ENCODE results near the gene UNC13C.
A peak's percentile ranks its signal among the peaks of the same experiment; 100 is the strongest.

Gene UNC13C

DNA sequence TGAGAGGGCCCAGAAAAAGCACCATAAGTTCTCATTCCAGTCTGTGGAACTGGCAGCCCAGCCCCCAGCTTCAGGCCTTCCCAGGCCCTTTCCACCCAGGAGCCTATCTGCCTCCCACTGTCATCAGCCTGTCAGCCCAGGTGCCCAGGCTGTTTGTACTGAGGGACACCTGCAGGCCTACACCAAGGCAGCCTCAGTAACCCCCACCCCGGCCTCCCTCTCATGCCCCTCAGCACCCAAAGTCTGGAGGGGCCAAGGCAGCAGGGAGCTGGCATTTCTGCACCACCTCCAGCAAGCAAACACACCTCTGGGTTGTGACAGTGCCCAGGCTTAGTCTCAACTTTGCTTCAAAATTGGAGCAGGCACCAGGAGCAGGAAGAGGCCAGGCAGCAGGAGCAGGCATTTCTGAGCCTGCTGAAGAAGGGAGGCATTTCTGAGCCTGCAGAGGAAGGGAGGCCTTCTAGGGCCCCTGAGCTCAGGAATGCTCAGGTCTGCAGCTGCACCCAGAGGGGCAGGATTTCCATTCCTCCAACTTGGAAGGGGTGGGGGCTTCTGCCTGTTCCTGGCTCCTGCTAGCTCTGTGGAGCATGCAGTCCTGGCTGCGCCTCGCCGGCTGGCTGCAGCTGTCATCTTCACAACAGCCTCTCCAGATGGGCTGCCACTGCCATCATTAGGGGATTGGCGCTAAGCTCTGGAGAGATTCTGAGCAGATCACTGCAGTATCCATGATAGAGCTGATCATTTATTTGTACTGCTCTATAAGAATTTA lies 396.1 kb downstream of the UNC13C start:
- Histone ChIP-seq H3K4me3 (ENCODE audit: low read length) (no peak overlapping the region), H3K27me3 (ENCODE audit: insufficient read depth, low read length, poor library complexity) (no peaks in the 10 kb centered on the region), H3K4me2 (ENCODE audit: low read length) (no peak overlapping the region), H3K27ac (ENCODE audit: low read depth, low read length) (no peak overlapping the region), H3K79me1 (ENCODE audit: low read length) (no peaks in the 10 kb centered on the region), H4K5ac (ENCODE audit: low read length) (no peak overlapping the region), H3K4ac (ENCODE audit: low read depth, low read length) (no peak overlapping the region), H4K8ac (ENCODE audit: low read depth, low read length) (no peak overlapping the region), H2BK120ac (ENCODE audit: low read depth, low read length) (no peak overlapping the region), H2AK5ac (ENCODE audit: low read length) (no peak overlapping the region), H3K56ac (ENCODE audit: low read length) (no peak overlapping the region), H2BK5ac (ENCODE audit: low read length) (no peak overlapping the region), H3K18ac (ENCODE audit: low read length) (no peak overlapping the region), H3K23ac (ENCODE audit: low read length) (no peak overlapping the region), H3K79me2 (ENCODE audit: control insufficient read depth, insufficient read depth, low read length) (no peaks in the 10 kb centered on the region), H2BK15ac (replicated peaks; ENCODE audit: low read depth) (no peak overlapping the region), H3K9ac (ENCODE audit: low read length) (no peak overlapping the region), H3K36me3 (ENCODE audit: control insufficient read depth, insufficient read depth, low read length) (no peaks in the 10 kb centered on the region), H3K4me1 (ENCODE audit: control insufficient read depth, low read depth, low read length) (no peaks in the 10 kb centered on the region)
- peak; percentile 1 for DNase-seq
- no CpG with 5 or more reads among the region's 5 CpGs for whole genome bisulfite sequencing (ENCODE audit: extremely low coverage, insufficient coverage, low lambda C conversion rate)

DNA sequence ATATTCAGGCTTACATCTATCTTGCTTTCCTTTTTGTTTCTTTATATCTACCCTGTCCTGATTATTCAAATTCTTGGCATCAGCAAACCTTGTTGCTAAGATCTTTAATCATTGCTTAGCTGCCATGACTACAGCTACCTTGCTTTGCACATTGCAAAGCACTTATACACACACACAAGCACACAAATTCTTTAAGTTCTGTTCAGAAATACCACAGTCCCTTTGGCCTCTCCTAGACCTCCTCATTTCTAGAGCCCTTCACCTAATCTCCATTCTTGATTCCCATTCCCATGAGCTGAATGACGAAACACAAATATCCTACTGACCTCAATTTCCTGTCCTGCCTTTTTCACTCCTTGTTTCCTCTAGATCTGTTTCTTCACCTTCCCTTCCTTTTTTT lies 409.6 kb downstream of the UNC13C start:
- H3K4me2 ChIP-seq (ENCODE audit: low read length): no peak overlapping the region
- no peak overlapping the region for H4K8ac ChIP-seq (ENCODE audit: low read depth, low read length)
- H3K27me3 ChIP-seq (ENCODE audit: insufficient read depth, low read length, poor library complexity): no peaks in the 10 kb centered on the region
- no peaks in the 10 kb centered on the region for H3K79me2 ChIP-seq (ENCODE audit: control insufficient read depth, insufficient read depth, low read length)
- no peak overlapping the region for H3K23ac ChIP-seq (ENCODE audit: low read length)
- H2BK5ac ChIP-seq (ENCODE audit: low read length): no peak overlapping the region
- no peak overlapping the region for H3K18ac ChIP-seq (ENCODE audit: low read length)
- no peak overlapping the region for H2AK5ac ChIP-seq (ENCODE audit: low read length)
- H3K4me1 ChIP-seq (ENCODE audit: control insufficient read depth, low read depth, low read length): no peaks in the 10 kb centered on the region
- H2BK15ac ChIP-seq (replicated peaks; ENCODE audit: low read depth): no peak overlapping the region
- H3K4ac ChIP-seq (ENCODE audit: low read depth, low read length): no peak overlapping the region
- DNase-seq: no peak
- H3K56ac ChIP-seq (ENCODE audit: low read length): no peak overlapping the region
- no peaks in the 10 kb centered on the region for H3K36me3 ChIP-seq (ENCODE audit: control insufficient read depth, insufficient read depth, low read length)
- H3K27ac ChIP-seq (ENCODE audit: low read depth, low read length): no peak overlapping the region
- no peak overlapping the region for H3K9ac ChIP-seq (ENCODE audit: low read length)
- no peak overlapping the region for H4K5ac ChIP-seq (ENCODE audit: low read length)
- no CpG with 5 or more reads among the region's 1 CpG for WGBS (ENCODE audit: extremely low coverage, insufficient coverage, low lambda C conversion rate)
- H3K4me3 ChIP-seq (ENCODE audit: low read length): no peak overlapping the region
- no peak overlapping the region for H2BK120ac ChIP-seq (ENCODE audit: low read depth, low read length)
- no peaks in the 10 kb centered on the region for H3K79me1 ChIP-seq (ENCODE audit: low read length)

DNA sequence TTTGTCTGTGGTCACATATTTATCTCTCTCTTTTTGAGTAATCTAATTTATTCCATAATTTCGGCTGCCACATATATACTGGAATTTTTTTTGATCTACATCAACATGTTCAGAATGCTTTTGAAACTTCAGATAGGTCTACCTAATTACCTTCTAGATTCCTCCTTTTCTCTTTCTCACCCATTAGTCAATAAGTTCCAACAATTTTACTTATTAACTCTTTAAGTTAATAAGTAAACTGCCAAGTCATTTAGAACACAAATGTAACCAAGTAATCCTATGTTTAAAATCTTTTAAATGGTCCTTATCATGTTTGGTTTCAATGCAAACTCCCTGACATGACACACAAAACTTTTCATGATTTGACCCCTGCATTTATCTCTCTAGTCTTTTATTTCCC lies 410.5 kb downstream of the UNC13C start:
- H2BK120ac ChIP-seq (ENCODE audit: low read depth, low read length): no peak overlapping the region
- H3K18ac ChIP-seq (ENCODE audit: low read length): no peak overlapping the region
- H3K27ac ChIP-seq (ENCODE audit: low read depth, low read length): no peak overlapping the region
- H3K4me1 ChIP-seq (ENCODE audit: control insufficient read depth, low read depth, low read length): no peaks in the 10 kb centered on the region
- no peak overlapping the region for H3K56ac ChIP-seq (ENCODE audit: low read length)
- no peak overlapping the region for H3K23ac ChIP-seq (ENCODE audit: low read length)
- H3K36me3 ChIP-seq (ENCODE audit: control insufficient read depth, insufficient read depth, low read length): no peaks in the 10 kb centered on the region
- no peak overlapping the region for H3K4ac ChIP-seq (ENCODE audit: low read depth, low read length)
- no peak overlapping the region for H2BK15ac ChIP-seq (replicated peaks; ENCODE audit: low read depth)
- no peak overlapping the region for H2BK5ac ChIP-seq (ENCODE audit: low read length)
- H3K27me3 ChIP-seq (ENCODE audit: insufficient read depth, low read length, poor library complexity): no peaks in the 10 kb centered on the region
- WGBS (ENCODE audit: extremely low coverage, insufficient coverage, low lambda C conversion rate): no CpG with 5 or more reads among the region's 1 CpG
- DNase-seq: no peak
- no peaks in the 10 kb centered on the region for H3K79me1 ChIP-seq (ENCODE audit: low read length)
- no peak overlapping the region for H3K9ac ChIP-seq (ENCODE audit: low read length)
- no peaks in the 10 kb centered on the region for H3K79me2 ChIP-seq (ENCODE audit: control insufficient read depth, insufficient read depth, low read length)
- no peak overlapping the region for H4K8ac ChIP-seq (ENCODE audit: low read depth, low read length)
- no peak overlapping the region for H4K5ac ChIP-seq (ENCODE audit: low read length)
- H3K4me3 ChIP-seq (ENCODE audit: low read length): no peak overlapping the region
- H3K4me2 ChIP-seq (ENCODE audit: low read length): no peak overlapping the region
- H2AK5ac ChIP-seq (ENCODE audit: low read length): no peak overlapping the region

DNA sequence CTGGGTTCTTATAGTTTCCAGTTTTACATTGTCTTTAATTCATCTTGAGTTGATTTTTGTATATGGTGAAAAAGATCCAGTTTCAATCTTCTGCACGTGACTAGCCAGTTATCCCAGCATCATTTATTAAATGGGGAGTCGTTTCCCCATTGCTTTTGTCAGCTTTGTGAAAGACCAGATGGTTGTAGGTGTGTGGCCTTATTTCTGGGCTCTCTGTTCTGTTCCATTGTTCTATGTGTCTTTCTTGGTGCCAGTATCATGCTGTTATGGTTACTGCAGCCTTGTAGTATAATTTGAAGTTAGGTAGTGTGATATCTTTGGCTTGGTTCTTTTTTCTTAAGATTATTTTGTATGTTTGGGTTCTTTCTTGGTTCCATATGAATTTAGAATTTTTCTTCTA lies 432.2 kb downstream of the UNC13C start:
- Histone ChIP-seq H3K23ac (ENCODE audit: low read length) (no peak overlapping the region), H3K4me3 (ENCODE audit: low read length) (no peak overlapping the region), H3K79me2 (ENCODE audit: control insufficient read depth, insufficient read depth, low read length) (no peaks in the 10 kb centered on the region), H2AK5ac (ENCODE audit: low read length) (no peak overlapping the region), H2BK15ac (replicated peaks; ENCODE audit: low read depth) (no peak overlapping the region), H3K4me1 (ENCODE audit: control insufficient read depth, low read depth, low read length) (no peaks in the 10 kb centered on the region), H3K9ac (ENCODE audit: low read length) (no peak overlapping the region), H4K8ac (ENCODE audit: low read depth, low read length) (no peak overlapping the region), H3K4ac (ENCODE audit: low read depth, low read length) (no peak overlapping the region), H3K56ac (ENCODE audit: low read length) (no peak overlapping the region), H2BK120ac (ENCODE audit: low read depth, low read length) (no peak overlapping the region), H3K18ac (ENCODE audit: low read length) (no peak overlapping the region), H3K79me1 (ENCODE audit: low read length) (no peaks in the 10 kb centered on the region), H3K36me3 (ENCODE audit: control insufficient read depth, insufficient read depth, low read length) (no peaks in the 10 kb centered on the region), H4K5ac (ENCODE audit: low read length) (no peak overlapping the region), H3K4me2 (ENCODE audit: low read length) (no peak overlapping the region), H3K27ac (ENCODE audit: low read depth, low read length) (no peak overlapping the region), H2BK5ac (ENCODE audit: low read length) (no peak overlapping the region), H3K27me3 (ENCODE audit: insufficient read depth, low read length, poor library complexity) (no peaks in the 10 kb centered on the region)
- no CpG with 5 or more reads among the region's 2 CpGs for WGBS (ENCODE audit: extremely low coverage, insufficient coverage, low lambda C conversion rate)
- no peak for DNase-seq

DNA sequence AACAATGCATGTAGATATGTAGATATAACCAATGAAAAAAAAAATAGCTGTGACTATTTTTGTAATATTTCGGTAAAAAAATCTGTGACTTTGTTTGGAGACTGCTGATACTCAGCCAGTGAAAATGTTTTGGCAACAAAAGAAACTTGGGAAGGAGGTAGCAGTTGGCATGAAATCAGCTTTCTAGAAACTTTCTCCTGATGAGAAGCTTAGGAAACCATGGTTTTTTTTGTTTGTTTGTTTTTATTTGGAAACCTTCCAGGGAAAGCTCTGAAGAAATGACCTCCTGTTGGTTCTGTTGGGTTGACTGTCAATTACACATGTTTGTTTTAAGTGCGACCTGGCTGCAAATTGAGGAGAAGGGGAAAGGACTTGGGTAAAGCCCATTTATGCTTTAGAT lies 445.9 kb downstream of the UNC13C start:
- no peak overlapping the region for H3K56ac ChIP-seq (ENCODE audit: low read length)
- no peak overlapping the region for H2BK120ac ChIP-seq (ENCODE audit: low read depth, low read length)
- H2BK5ac ChIP-seq (ENCODE audit: low read length): no peak overlapping the region
- H3K4me1 ChIP-seq (ENCODE audit: control insufficient read depth, low read depth, low read length): no peaks in the 10 kb centered on the region
- no peak overlapping the region for H3K4ac ChIP-seq (ENCODE audit: low read depth, low read length)
- H3K36me3 ChIP-seq (ENCODE audit: control insufficient read depth, insufficient read depth, low read length): no peaks in the 10 kb centered on the region
- no CpG with 5 or more reads among the region's 2 CpGs for WGBS (ENCODE audit: extremely low coverage, insufficient coverage, low lambda C conversion rate)
- H4K8ac ChIP-seq (ENCODE audit: low read depth, low read length): no peak overlapping the region
- H2BK15ac ChIP-seq (replicated peaks; ENCODE audit: low read depth): no peak overlapping the region
- no peak overlapping the region for H3K4me2 ChIP-seq (ENCODE audit: low read length)
- no peak overlapping the region for H3K23ac ChIP-seq (ENCODE audit: low read length)
- no peak overlapping the region for H4K5ac ChIP-seq (ENCODE audit: low read length)
- no peak overlapping the region for H3K18ac ChIP-seq (ENCODE audit: low read length)
- DNase-seq: peak; percentile 13
- no peak overlapping the region for H2AK5ac ChIP-seq (ENCODE audit: low read length)
- no peaks in the 10 kb centered on the region for H3K27me3 ChIP-seq (ENCODE audit: insufficient read depth, low read length, poor library complexity)
- no peak overlapping the region for H3K27ac ChIP-seq (ENCODE audit: low read depth, low read length)
- no peak overlapping the region for H3K4me3 ChIP-seq (ENCODE audit: low read length)
- no peaks in the 10 kb centered on the region for H3K79me1 ChIP-seq (ENCODE audit: low read length)
- H3K9ac ChIP-seq (ENCODE audit: low read length): no peak overlapping the region
- H3K79me2 ChIP-seq (ENCODE audit: control insufficient read depth, insufficient read depth, low read length): no peaks in the 10 kb centered on the region

DNA sequence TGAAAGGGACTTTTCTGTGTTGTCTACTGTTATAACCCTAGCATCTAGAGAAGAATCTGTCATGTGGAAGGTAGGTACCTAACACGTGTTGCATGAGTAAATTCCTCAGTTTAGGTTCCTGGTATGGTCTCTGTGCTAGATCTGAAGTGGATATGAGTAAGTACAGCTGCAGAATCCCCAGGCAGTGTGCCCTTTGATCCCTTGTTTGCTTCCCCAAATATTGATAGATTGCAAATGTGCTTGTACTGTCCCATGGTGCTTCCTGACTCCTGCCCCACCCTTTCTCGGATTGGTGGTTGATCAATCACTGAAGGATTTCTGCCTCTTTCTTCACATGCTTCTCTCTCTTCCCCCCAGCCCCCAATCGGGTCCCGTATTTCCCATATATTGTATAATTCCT lies 450.4 kb downstream of the UNC13C start:
- Histone ChIP-seq H2BK5ac (ENCODE audit: low read length) (no peak overlapping the region), H2BK120ac (ENCODE audit: low read depth, low read length) (no peak overlapping the region)

More for the DNA sequence above, 450.4 kb downstream of the UNC13C start:
- DNase-seq: no peak
- Histone ChIP-seq H3K18ac (ENCODE audit: low read length) (no peak overlapping the region), H3K9ac (ENCODE audit: low read length) (no peak overlapping the region), H3K56ac (ENCODE audit: low read length) (no peak overlapping the region), H3K4me1 (ENCODE audit: control insufficient read depth, low read depth, low read length) (no peaks in the 10 kb centered on the region), H3K4me3 (ENCODE audit: low read length) (no peak overlapping the region), H3K27me3 (ENCODE audit: insufficient read depth, low read length, poor library complexity) (no peaks in the 10 kb centered on the region), H3K23ac (ENCODE audit: low read length) (no peak overlapping the region), H3K79me1 (ENCODE audit: low read length) (no peaks in the 10 kb centered on the region), H2BK15ac (replicated peaks; ENCODE audit: low read depth) (no peak overlapping the region), H2AK5ac (ENCODE audit: low read length) (no peak overlapping the region), H3K36me3 (ENCODE audit: control insufficient read depth, insufficient read depth, low read length) (no peaks in the 10 kb centered on the region), H3K27ac (ENCODE audit: low read depth, low read length) (no peak overlapping the region), H4K5ac (ENCODE audit: low read length) (no peak overlapping the region), H3K4ac (ENCODE audit: low read depth, low read length) (no peak overlapping the region), H3K4me2 (ENCODE audit: low read length) (no peak overlapping the region), H4K8ac (ENCODE audit: low read depth, low read length) (no peak overlapping the region), H3K79me2 (ENCODE audit: control insufficient read depth, insufficient read depth, low read length) (no peaks in the 10 kb centered on the region)
- no CpG with 5 or more reads among the region's 4 CpGs for WGBS (ENCODE audit: extremely low coverage, insufficient coverage, low lambda C conversion rate)
